Measurements from ENCODE around the gene PIK3R1.
A peak's percentile ranks its signal among the peaks of the same experiment; 100 is the strongest.

The PIK3R1 gene

DNA sequence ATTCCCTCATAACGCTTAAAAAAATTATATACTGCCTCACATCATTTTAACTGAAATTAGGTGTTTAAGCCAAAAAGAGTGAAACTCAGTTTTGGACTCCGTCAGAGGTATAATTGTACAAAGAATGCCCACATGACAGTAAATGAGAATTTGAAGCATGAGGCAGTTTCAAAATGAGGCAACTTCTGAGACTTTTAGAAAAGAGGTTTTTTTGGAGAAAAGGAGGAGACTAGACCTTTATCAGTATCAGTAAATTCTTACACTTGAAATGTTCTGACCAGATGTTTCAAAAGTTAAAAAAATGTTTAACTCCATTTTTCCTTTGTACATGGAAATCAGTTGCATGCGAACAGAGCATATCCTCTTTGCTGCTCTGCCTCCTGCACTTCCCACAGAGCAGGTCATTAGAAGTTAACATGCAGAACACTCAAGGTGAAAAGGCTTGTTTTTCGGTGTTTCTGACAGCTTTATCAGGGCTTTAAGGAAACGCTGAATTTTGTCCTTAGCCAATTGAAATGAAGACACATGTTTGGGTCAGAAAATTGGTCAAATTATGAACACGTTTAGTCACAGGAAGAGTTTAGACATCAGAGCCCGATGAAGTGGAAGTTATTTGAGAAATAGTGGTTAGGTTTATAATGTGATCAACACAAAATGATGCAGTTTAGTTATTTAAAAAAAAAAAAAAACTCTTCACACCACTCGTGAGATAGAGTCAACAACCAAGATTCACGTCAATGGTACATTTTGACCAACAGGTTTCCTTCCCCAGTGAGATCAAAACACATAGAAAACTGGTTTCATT is 59.5 kb downstream of the PIK3R1 start:
- DNase-seq, result no peak

DNA sequence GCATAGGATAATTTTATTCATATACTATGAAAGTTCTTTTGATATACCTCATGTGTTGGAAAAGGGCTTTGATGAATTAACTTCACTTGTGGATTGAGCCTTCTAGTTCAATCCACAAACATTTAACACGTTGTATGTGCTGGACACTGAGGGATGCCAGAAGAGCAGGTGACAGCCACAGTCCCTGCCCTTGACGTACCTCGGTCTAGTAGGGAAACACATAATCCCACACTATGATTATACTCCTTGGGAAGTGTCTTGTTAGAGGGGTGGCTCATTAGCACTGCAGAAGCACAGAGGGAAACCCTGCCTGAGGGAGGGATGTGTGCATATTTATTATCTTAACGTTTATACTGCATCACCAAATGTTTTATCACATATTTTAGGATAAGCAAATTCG is 61.2 kb downstream of the PIK3R1 start:
- no peak for DNase-seq

DNA sequence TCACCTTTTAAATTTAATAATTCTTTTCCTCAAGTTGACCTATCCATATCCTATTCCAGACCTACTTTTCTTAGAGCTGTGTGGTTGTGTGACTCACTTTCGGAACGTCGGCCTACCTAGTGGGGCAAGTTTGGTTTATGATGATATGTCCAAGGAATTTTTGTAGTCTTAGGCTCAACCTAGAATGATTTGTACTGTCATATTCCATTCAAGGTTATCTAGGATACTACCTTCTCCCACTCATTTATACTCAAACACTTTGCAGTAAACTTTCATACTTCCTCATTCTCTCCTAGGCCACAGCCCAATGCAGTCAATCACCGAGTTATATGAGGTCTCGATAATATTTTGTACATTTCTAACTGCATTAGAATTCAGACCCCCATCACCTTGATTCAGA is 61.9 kb downstream of the PIK3R1 start:
- no peak for DNase-seq

DNA sequence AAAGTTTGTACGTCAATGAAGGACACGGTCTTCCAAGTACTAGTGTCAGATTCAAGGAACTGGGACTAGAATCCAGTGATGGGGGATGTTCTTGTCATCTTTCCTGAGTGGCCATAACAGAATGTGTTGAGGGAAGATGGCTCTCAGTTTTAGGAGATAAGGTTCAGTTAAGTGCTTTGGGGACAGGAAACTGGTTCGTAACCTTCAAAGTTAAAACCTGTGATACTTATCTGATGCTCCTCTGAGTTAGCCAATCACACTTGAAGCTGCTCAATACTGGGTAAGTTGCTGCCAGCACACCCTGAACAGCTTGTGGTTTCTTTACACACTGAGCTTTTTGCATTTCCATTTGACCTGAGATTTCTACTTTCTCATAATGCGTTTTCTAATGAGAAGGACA is 64.4 kb downstream of the PIK3R1 start:
- no peak for DNase-seq

DNA sequence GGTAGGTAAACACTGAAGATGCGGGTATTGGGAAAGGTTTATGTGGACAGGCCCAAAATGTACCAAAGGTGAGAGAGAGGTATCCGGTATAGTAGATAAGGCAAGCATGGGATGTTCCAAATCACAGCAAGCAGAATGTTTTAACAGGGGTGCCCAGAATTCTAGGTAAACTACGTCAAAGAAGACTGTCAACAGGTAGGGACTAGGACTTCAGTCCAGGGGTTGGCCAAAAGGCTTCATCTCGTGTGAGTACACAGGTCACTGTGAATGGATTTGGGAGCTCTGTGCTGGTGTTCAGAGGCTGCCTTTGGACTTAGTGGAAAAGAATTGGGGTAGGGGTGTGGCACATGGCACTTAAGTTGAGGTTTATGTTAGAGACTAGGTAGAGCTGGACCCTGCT is 66.4 kb downstream of the PIK3R1 start:
- DNase-seq, result no peak

DNA sequence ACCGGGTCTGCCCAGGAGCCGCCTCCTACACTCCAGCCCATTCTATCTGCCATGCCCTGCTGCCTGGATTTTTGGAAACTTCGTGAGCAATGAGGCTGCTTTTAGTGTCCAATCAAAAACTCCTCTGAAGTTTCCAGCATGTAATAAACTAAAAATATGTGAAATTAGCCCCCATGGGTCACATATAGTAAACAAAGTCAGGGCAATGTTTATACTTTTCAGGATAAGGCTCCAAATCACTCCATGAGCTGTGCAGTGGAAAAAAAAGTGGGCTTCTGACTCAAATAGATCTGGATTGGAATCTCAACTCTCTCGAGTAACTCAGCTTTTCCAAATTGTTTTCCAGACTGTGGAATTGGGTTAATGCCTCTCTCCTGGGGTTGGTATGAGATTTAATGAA is 68.2 kb downstream of the PIK3R1 start:
- DNase-seq, result no peak

DNA sequence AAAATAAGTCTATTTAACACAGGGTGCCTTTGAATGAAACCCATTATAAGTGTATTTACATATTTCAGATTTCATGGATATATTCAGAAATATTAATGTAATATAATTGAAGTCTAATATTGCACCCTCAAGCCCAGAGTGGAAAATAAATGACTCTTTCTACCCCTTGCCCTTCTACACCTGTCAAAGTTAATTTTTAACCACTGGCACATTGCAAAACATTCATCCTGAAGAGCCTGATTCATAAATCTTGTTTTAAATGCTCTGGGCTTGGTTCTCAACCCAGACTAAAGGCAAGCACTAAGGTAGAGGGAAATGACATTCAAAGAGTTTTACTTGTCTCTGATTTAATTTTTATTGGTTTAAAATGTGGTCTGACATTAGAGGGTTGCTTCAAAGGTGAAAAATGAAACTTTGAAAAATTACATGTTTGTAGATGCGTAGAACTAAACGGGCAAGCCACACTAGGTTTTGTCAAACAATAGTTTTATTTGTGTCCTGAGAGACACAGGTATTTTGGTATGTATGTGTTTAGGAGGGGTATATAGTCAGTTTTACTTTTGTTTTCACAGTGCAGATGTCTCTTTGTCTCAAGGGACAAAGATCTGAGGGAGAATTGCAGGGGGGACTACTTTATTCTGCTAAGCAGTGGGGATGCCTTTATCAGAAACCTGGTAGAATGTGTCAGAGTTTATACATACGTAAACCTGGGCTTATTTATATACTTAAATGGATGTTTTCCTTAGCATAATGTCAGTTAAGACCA is 69.7 kb downstream of the PIK3R1 start:
- DNase-seq, result no peak

DNA sequence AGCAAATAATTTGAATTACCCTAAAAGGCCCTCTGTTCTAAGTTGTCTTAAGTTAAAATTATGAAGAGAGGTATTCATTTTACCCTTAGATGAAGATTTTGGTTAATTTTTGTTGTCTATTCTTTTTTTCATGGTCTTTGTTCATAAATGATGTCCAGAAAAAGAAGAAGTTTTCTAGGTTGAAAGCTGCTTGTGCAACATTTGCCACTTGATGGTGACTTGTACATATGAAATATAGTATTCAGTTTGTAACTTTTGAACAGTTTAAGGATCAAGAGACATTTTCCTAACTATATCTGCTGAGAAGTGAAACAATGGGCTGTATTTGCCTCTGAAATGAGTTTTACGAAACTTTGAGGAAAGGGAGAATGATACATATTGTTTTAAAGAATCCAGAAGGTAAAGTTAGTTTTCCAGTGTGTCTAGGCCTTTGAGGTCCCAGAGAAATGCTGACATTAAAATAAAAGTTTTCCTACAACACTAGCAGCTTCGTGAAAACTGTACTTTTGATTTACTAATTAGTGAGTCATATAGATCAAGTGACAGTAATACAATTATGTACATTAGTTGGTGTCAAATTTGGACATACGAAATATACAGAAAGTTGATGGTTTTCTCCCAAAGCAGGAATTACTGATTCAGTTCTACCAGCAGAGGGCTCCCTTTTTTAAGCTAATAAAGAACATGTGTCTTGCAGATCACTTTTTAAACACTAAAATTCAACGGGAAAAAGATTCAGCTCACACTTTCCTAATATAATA is 70.5 kb downstream of the PIK3R1 start:
- DNase-seq, result peak; percentile 23

DNA sequence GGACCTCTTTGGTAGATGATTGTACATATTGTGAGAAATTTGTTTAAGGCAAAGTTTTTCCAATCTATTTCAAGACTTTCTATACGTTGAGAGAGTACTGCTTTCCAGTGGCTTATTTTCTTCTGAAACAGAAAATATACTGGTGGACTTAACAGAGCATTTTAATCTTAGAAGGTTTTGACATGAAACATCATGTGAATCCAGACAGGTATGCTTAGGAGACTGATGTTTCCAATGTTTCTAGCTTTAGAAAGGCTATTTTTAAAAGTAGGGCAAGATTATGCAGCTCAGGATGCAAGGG is 71.0 kb downstream of the PIK3R1 start:
- DNase-seq, result no peak

DNA sequence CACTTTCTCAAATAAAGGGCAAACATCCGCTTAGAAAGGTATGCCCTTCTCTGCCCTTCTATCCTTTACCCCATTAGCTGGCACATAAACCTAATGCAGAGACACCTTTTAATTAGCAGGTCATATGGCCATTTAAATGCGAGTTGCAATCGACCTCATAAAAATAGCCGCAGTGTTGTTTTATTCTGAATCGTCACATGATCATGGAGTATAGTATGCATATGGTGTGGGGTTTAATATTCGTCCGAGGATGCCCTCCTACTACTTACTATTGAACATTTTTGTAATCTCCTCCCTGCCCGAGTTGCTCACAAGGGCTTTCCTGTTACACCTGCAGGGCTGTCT is 72.0 kb downstream of the PIK3R1 start:
- no peak for DNase-seq

DNA sequence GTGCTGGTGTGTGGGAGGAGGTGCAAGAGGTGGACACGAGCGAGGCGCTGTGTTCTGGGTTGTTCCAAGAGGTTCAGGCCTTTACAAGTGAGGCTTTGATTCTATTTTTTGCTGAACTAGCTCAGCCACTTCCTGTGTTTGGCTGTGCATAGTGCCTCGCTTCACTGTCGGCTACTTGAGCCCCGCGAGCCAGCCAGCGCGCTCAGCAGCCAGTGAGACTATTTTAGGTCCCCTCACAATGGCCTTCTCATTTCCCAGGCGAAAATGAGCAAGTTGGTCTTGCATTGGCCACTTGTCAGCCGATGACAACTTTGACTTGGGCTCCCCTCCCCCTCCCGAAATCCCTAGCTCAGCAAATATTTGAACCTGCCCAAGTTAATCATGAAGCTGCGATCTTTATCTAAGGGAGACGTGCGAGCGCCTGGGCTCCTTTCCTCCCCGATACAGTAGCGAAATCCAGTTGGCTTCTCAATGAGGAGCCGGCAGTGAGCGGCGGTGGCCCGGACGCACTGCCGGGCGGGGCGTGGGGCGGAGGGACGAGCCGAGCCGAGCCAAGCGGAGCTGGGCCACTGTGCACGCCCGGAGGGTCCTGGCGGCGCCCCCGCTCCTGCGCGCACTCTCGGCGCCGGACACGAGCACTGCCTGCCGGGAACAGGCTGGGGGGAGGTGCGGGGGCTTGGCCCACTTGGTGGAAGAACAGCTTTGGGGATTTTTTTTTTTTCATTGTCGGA is 72.6 kb downstream of the PIK3R1 start:
- DNase-seq, result no peak

DNA sequence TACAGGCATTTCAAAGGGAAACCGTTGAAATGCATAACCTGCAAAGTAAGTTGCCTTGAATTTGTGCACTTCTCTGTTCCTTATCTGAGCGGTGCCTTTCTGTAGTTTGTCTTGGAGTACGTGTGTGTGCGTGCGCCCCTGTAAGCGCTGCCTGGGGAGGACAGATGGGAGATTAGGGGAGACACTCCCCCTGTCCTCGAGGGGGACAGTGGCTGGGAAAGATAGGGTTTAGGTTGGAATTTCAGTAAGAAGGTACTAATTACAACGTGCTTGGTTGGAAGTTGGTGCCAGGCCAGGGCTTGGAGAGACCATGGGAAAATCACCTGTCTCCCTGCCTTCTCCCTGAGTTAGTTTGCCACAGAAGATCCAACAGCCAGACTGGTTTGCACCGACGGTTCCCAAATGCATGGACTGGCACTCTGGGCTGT is 73.2 kb downstream of the PIK3R1 start:
- no peak for DNase-seq

DNA sequence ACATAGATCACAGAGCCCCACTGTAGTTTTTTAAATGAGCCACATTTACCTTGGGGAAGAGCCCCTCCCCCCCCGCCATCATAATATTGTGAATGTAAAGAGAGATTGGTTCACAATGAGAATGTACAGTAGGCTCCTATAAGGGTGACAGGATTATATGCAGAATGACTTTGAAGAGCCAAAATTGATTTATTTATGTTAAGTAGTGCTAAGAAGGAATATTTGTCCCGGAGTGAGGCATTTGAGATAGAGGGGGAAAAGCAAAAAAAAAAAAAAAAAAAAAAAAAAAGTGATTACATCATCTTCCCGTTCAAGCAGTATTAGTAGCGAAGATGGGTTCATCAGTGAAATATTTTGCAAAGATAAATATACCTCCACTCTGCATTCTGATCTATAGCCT is 73.9 kb downstream of the PIK3R1 start:
- no peak for DNase-seq

DNA sequence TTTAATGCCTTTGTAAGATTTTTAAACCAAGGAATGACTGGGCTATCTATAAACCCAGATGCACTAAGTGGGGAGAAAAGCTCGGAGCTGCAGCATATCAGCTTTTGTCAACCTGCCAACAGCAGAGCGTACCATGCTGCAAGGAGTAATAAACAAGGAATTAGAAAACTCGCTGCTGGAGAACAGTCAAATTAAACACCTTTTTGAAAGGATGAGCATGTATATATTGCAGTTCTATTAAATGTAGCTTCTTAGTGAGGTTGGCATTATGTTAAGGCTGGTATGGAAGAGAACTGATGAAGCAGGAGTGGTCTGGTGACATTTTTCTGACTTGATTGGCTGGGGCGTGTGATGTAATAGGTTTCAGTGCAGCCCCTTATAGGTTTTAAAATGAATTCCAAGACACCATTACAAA is 74.7 kb downstream of the PIK3R1 start:
- no peak for DNase-seq

DNA sequence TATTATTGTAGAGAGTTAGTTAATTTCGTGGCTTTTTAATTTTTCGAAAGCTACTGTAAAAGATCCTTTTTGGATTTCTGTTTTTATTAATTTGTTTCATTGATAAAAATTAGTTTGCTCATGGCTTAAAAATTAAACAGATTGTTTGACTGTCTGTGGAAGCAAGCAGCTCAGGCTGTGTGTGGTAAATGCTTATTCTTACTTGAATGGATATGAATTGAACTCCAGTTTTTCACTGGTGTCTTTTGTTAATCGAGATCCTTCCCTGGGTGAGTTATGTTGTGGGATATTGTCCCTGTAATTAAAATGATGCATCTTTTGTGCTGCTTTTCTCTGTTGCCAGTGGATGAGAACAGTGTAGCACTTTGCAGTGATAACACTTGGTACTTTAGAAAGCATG is 75.3 kb downstream of the PIK3R1 start:
- DNase-seq, result no peak

DNA sequence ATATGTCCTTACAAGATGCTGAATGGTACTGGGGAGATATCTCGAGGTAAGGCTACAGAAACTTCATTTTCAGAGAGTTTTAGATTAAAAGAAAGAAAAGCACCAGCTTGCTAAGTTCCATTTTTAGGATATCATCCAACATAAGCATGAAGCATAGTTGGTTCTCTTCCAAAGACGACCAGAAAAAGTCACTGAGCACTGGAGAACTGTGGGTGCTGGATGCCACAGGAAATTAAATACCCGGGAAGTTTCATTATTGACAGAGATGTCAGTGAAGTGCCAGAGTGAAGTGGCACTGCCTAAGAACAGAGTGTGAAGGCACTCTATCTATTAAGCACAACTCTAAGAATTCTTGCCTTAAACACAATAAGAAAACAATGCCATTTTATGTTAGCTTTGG is 76.8 kb downstream of the PIK3R1 start:
- no peak for DNase-seq

DNA sequence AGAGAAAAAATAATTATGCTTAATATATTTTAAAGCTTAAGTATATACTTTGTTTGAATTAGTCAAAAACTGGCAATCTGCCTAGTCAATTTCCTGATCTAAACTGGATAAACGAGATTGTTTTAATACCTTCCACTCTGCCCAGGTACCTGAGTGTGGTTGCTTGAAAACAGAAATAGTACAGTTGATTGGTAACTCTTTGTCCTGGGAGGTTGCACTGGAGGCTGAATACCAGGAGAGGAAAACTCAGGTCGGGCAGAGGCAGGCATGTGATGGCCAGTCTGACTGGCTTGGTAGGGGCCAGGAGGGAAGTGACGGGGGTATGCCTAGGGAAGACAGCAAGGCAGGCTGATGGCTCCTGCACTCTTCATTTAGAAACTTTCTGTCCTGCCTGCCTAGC is 80.2 kb downstream of the PIK3R1 start:
- no peak for DNase-seq

DNA sequence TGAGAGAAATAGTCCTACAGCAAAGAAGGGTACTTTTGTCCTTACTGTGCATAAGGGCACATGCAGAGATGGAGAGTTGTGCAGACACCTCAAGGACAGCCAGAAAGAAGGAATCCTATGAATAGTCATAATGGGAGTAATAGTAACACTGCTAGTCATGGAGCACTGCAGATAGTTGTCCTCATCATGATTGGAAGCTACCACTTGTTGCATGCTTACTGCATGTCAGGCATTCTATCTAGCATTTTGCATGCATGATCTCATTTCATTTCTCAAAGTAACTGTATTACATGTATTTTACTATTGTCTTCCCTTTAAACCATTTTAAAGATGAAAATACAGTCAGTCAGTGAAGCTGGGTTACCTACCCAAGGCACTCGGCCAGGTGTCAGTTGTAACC is 81.3 kb downstream of the PIK3R1 start:
- no peak for DNase-seq

DNA sequence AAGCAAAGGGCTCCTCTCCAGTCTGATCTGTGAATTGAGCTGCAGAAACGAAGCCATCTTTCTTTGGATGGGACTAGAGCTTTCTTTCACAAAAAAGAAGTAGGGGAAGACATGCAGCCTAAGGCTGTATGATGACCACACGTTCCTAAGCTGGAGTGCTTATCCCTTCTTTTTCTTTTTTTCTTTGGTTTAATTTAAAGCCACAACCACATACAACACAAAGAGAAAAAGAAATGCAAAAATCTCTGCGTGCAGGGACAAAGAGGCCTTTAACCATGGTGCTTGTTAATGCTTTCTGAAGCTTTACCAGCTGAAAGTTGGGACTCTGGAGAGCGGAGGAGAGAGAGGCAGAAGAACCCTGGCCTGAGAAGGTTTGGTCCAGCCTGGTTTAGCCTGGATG is 82.1 kb downstream of the PIK3R1 start:
- DNase-seq, result no peak

DNA sequence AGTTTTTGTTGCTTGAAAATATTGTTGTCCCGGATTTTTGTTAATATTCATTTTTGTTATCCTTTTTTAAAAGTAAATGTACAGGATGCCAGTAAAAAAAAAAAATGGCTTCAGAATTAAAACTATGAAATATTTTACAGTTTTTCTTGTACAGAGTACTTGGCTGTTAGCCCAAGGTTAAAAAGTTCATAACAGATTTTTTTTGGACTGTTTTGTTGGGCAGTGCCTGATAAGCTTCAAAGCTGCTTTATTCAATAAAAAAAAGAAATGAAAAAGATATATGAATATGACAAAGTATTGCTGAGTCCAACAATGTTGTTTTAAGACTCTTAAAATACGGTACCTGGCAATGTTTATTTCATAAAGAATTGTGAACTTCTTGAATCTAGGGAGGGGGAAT is 82.9 kb downstream of the PIK3R1 start:
- DNase-seq, result no peak

DNA sequence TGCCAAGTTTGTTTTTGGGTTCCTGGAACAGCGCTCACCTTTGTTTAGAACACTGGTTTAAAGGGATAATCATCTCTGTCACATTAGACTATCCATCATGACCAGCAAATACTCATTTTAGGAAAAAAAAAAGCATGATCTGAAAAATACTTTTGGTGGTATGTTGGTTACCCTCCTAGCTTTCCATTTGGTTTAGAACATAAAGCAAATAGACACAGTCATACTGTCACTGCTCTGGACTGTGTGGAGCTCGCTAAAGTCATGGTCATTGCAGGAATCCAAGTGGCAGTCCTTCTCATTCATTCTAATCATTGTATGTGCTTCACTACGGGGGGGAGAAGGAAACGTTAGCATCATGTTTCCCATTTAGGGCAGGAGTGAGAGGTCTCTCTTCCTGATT is 83.5 kb downstream of the PIK3R1 start:
- no peak for DNase-seq

DNA sequence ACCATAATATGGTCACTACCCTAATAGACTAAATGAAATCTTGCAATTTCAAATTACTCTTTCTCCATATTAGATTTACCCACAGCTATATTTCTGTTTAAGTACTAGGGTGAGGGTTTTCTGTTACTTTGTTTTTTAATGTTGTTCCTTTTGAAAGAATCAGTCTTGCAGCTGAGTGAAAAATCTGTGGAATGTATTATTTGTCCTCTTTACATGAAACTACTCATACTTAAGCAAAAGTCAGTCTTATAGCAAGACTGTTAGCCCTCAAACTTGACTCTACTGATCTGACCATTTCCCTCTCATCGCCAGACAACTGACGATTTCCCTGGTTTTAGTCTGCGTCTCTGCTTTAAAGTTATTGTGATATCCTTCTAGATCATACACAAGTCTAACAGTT is 84.0 kb downstream of the PIK3R1 start:
- no peak for DNase-seq

DNA sequence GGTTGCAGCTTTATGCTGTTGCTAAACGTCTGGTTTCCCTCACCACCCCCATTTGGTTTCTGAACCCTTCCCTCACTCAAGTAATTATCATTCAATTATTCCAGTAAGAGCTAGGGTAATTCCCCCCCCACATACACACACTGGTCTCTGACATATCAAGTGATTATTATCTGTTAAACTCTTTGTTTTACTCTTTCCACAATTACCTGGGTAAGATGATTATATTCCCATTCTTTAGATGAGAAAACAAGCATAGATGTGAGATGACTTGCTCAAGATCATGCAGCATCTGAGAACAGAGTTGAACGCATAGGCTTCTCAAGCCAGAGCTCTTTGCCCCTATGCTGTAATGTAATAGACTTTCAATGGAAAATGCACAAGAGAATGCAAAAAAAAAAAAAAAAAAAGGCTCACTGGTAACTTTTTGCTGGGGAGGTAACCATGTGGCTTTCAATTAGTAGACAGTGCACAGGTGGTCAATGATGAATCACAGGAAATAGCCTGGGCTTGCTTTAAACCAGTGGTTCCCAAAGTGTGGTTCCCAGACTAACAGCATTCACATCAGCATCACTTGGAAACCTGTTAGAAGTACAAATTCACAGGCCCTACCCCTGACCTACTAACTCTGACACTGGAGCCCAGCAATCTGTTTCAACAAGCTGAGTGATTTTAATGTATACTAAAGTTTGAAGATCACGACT is 87.6 kb downstream of the PIK3R1 start:
- no peak for DNase-seq
